Activated T-helper 17 cell treated with anti-CD3 and anti-CD28 coated beads, Interleukin-2, amount 50 U/mL, for 72 hours (primary cell): Measurements from ENCODE around the gene POT1. TPM values are rescaled to one million over a fixed set of nuclear protein-coding genes. Genes with fewer than 3 reads are reported as not detected.
"Not testable (repeated sequence)": the region's sequence is repeated elsewhere in the genome, so short reads cannot be mapped to it uniquely, and the experiment has no call there.

Experiments
- ATAC-seq: fragments of 150-1000 bp; cut with Tn5 transposase; replicated peaks from 2 replicates; pipeline ENCODE4 v1.10.0; 2021; ENCODE audit warnings: mild to moderate bottlenecking, moderate library complexity
- H3K27ac Mint-ChIP-seq: one replicate; pipeline ENCODE4 v1.8.0; 2022; ENCODE audit warnings: mixed read lengths
- H3K27me3 Mint-ChIP-seq: one replicate; pipeline ENCODE4 v1.8.0; 2022; ENCODE audit warnings: mixed read lengths
- H3K36me3 Mint-ChIP-seq: one replicate; pipeline ENCODE4 v1.8.0; 2022; ENCODE audit warnings: low read depth, mild to moderate bottlenecking, mixed read lengths
- H3K4me1 Mint-ChIP-seq: one replicate; pipeline ENCODE4 v1.8.0; 2022; ENCODE audit warnings: mixed read lengths
- H3K4me3 Mint-ChIP-seq: one replicate; pipeline ENCODE4 v1.8.0; 2022; ENCODE audit warnings: mild to moderate bottlenecking, mixed read lengths
- H3K9me3 Mint-ChIP-seq: one replicate; pipeline ENCODE4 v1.8.0; 2022; ENCODE audit warnings: mixed read lengths
- total RNA-seq, 2 donors: library from RNA; stranded (reverse); gene quantifications; one replicate each; pipeline ENCODE4 v1.2.3, GENCODE V29; 2022

Gene POT1
- 10 to 100 TPM; 31.8 to 45.1 TPM for total RNA-seq

- Mint-ChIP-seq H3K27me3 (no peaks in the 10 kb centered on the region), H3K4me3 (peak within 1 kb of the TSS; percentile 90), H3K9me3 (no peaks in the 10 kb centered on the region), H3K4me1 (peaks cover 14% of the 10 kb centered on the region), H3K36me3 (peaks cover 41% of the 10 kb centered on the region), H3K27ac (peak within 1 kb of the TSS; percentile 91)
- ATAC-seq, result peak; percentile 100
These were observed at the start of gene POT1 for GRCh38 chr7:124929467-124930172. POT1 (minus strand) TSS chr7:124929825; CDS start chr7:124897173, 32,652 bp downstream.

DNA sequence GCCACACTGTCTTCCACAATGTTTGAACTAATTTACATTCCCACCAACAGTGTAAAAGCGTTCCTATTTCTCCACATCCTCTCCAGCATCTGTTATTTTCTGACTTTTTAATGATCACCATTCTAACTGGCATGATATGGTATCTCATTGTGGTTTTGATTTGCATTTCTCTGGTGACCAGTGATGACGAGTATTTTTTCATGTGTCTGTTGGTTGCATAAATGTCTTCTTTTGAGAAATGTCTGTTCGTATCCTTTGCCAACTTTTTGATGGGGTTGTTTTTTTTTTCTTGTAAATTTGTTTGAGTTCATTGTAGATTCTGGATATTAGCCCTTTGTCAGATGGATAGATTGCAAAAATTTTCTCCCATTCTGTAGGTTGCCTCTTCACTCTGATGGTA, 45.5 kb upstream of the POT1 start:
- not testable (repeated sequence) for ATAC-seq, H3K9me3 Mint-ChIP-seq, H3K27me3 Mint-ChIP-seq, H3K4me1 Mint-ChIP-seq, H3K36me3 Mint-ChIP-seq, H3K4me3 Mint-ChIP-seq, H3K27ac Mint-ChIP-seq

- Mint-ChIP-seq H3K27ac (no peak overlapping the region), H3K4me1 (no peaks in the 10 kb centered on the region), H3K27me3 (no peaks in the 10 kb centered on the region), H3K36me3 (no peaks in the 10 kb centered on the region), H3K4me3 (no peak overlapping the region), H3K9me3 (no peaks in the 10 kb centered on the region)
- ATAC-seq, result no peak
These were observed 35.9 kb upstream of the POT1 start for GRCh38 chr7:124965553-124965952.

DNA sequence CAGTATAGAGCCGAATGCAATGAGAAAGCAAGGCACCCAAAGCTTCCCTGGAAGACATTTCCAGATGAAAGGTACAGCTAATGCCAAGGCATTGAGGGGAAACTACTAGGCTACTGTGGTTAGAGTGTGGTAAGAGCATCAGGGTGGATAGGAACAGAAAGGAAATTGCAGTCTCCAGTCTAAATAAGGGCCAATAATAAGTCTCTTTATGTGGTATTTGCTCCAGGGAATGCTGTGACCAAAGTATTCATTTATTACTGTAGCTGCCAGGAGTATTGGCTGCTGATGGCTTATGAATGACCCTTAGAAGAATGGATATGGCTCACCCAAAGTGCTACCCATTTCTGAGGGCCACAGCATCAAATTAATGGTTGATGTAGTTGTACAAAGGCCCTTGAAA, 30.1 kb upstream of the POT1 start:
- Mint-ChIP-seq H3K4me3 (no peak overlapping the region), H3K27ac (no peak overlapping the region), H3K36me3 (no peaks in the 10 kb centered on the region), H3K27me3 (no peaks in the 10 kb centered on the region), H3K9me3 (peaks cover 10% of the 10 kb centered on the region), H3K4me1 (no peaks in the 10 kb centered on the region)
- ATAC-seq, result no peak

- peaks cover 10% of the 10 kb centered on the region for H3K9me3 Mint-ChIP-seq
- H3K4me3 Mint-ChIP-seq, H3K4me1 Mint-ChIP-seq, ATAC-seq, H3K27me3 Mint-ChIP-seq, H3K27ac Mint-ChIP-seq, H3K36me3 Mint-ChIP-seq: not testable (repeated sequence)
These were observed 28.3 kb upstream of the POT1 start for GRCh38 chr7:124957952-124958351.

GRCh38 chr7:124956160-124956559, 26.5 kb upstream of the POT1 start:
- peaks cover 10% of the 10 kb centered on the region for H3K9me3 Mint-ChIP-seq
- H3K27me3 Mint-ChIP-seq, result no peaks in the 10 kb centered on the region
- no peaks in the 10 kb centered on the region for H3K36me3 Mint-ChIP-seq
- H3K4me3 Mint-ChIP-seq, result no peak overlapping the region
- H3K4me1 Mint-ChIP-seq, result no peaks in the 10 kb centered on the region
- ATAC-seq, result peak; percentile 56
- H3K27ac Mint-ChIP-seq, result no peak overlapping the region

GRCh38 chr7:124954790-124955189, 25.2 kb upstream of the POT1 start:
- Mint-ChIP-seq H3K27me3 (no peaks in the 10 kb centered on the region), H3K4me1 (no peaks in the 10 kb centered on the region), H3K4me3 (no peak overlapping the region), H3K36me3 (no peaks in the 10 kb centered on the region), H3K9me3 (peaks cover 10% of the 10 kb centered on the region), H3K27ac (no peak overlapping the region)
- ATAC-seq, result no peak

- no peak overlapping the region for H3K4me3 Mint-ChIP-seq
- no peak for ATAC-seq
- H3K4me1 Mint-ChIP-seq, result no peaks in the 10 kb centered on the region
- H3K27me3 Mint-ChIP-seq, result no peaks in the 10 kb centered on the region
- H3K9me3 Mint-ChIP-seq, result peaks cover 8% of the 10 kb centered on the region
- no peak overlapping the region for H3K27ac Mint-ChIP-seq
- no peaks in the 10 kb centered on the region for H3K36me3 Mint-ChIP-seq
These were observed 16.1 kb upstream of the POT1 start for GRCh38 chr7:124945680-124946079.

GRCh38 chr7:124943472-124943871, 13.8 kb upstream of the POT1 start:
- Mint-ChIP-seq H3K4me1 (no peaks in the 10 kb centered on the region), H3K27me3 (no peaks in the 10 kb centered on the region), H3K9me3 (peaks cover 8% of the 10 kb centered on the region), H3K27ac (no peak overlapping the region), H3K36me3 (no peaks in the 10 kb centered on the region), H3K4me3 (no peak overlapping the region)
- no peak for ATAC-seq

- Mint-ChIP-seq H3K9me3 (peaks cover 8% of the 10 kb centered on the region), H3K4me1 (no peaks in the 10 kb centered on the region), H3K27me3 (no peaks in the 10 kb centered on the region), H3K27ac (no peak overlapping the region), H3K36me3 (no peaks in the 10 kb centered on the region), H3K4me3 (no peak overlapping the region)
- ATAC-seq, result no peak
These were observed 12.8 kb upstream of the POT1 start for GRCh38 chr7:124942399-124942798.

DNA sequence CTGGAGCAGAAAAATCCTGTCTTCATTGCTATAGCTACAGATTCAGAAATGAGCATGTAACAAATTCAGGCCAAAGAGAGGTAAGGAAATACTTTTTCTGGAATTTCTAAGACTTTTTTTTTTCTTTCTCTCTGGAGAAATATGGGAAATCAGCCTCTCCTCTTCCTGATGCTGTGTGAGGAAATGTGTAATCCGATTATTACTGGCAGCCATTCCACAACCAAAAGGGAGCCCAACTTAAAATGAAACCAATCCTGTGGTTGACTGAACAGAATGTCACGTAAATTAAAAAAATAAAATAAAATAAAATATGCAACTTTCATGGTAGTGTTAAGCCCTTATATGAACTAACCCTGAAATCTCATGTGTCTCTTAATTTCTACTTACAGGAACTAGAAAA, 10.7 kb upstream of the POT1 start:
- H3K36me3 Mint-ChIP-seq, result no peaks in the 10 kb centered on the region
- ATAC-seq, result no peak
- H3K9me3 Mint-ChIP-seq, result no peaks in the 10 kb centered on the region
- H3K27ac Mint-ChIP-seq, result no peak overlapping the region
- no peaks in the 10 kb centered on the region for H3K4me1 Mint-ChIP-seq
- H3K27me3 Mint-ChIP-seq, result no peaks in the 10 kb centered on the region
- H3K4me3 Mint-ChIP-seq, result no peak overlapping the region

DNA sequence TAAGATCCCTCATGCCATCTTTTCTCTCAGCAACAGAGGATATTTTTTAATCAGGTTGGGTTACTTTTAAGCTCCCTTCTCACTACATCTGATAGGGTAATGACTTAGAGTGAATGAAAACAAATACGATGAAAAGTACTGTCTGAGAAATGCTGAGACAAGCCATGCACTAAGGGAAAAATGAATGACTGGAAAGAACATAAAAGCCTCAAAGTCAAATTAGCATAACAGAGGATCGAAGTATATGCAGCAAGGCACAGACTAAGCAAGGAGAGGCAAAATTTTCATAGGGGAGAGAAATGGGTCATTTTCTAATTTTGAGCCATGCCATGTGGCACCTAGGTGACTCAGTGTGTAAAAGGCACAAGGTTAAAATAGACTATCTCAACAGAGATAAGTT, 8.5 kb upstream of the POT1 start:
- no peaks in the 10 kb centered on the region for H3K4me1 Mint-ChIP-seq
- no peaks in the 10 kb centered on the region for H3K27me3 Mint-ChIP-seq
- no peaks in the 10 kb centered on the region for H3K9me3 Mint-ChIP-seq
- H3K27ac Mint-ChIP-seq, result no peak overlapping the region
- no peaks in the 10 kb centered on the region for H3K36me3 Mint-ChIP-seq
- ATAC-seq, result no peak
- H3K4me3 Mint-ChIP-seq, result no peak overlapping the region

GRCh38 chr7:124937076-124937475, 7.5 kb upstream of the POT1 start:
- H3K4me1 Mint-ChIP-seq, result no peaks in the 10 kb centered on the region
- H3K4me3 Mint-ChIP-seq, result no peak overlapping the region
- ATAC-seq, result no peak
- H3K27ac Mint-ChIP-seq, result no peak overlapping the region
- H3K9me3 Mint-ChIP-seq, result no peaks in the 10 kb centered on the region
- H3K27me3 Mint-ChIP-seq, result no peaks in the 10 kb centered on the region
- H3K36me3 Mint-ChIP-seq, result no peaks in the 10 kb centered on the region

GRCh38 chr7:124934841-124935240, 5.2 kb upstream of the POT1 start:
- ATAC-seq, result no peak
- Mint-ChIP-seq H3K36me3 (no peaks in the 10 kb centered on the region), H3K27me3 (no peaks in the 10 kb centered on the region), H3K9me3 (no peaks in the 10 kb centered on the region), H3K4me1 (no peaks in the 10 kb centered on the region), H3K27ac (no peak overlapping the region), H3K4me3 (no peak overlapping the region)

DNA sequence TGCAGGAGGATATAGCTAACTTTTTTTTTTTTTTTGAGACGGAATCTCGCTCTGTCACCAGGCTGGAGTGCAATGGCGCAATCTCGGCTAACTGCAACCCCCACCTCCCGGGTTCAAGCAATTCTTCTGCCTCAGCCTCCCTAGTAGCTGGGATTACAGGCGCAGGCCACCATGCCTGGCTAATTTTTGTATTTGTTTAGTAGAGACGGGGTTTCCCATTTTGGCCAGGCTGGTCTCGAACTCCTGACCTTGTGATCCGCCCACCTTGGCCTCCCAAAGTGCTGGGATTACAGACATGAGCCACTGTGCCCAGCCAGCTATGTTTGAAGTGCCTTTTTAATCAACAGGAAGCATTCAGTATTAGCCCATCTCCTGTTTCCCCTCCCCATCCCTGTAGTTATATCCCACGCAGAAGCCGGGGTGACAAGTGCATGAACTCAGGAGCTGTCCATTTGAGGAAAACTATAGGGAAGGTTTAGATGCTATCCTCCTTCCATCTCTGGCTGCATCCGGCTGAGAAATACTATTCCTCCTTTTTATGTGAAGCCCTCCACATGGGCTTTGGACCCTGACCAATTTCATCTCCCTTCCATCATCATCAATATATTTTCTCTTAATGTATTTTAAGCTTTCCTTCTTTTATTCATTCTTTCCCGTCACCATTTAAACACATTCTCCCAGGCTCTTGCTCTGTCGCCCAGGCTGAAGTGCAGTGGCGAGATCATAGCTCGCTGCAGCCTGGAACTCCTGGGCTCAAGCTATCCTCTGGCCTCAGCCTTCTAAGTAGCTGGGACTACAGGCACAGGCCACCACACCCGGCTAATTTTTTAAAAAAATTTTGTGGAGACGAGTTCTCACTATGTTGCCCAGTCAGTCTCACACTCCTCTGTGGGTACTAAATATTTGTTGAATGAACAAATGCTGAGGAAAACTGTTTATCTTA, 1.3 kb upstream of the POT1 start:
- Mint-ChIP-seq H3K9me3 (no peaks in the 10 kb centered on the region), H3K4me3 (peak overlapping the region; percentile 37), H3K36me3 (peaks cover 28% of the 10 kb centered on the region), H3K27me3 (no peaks in the 10 kb centered on the region), H3K4me1 (peaks cover 4% of the 10 kb centered on the region), H3K27ac (peak overlapping the region; percentile 56)
- ATAC-seq, result no peak
